Measurements from ENCODE around the gene NPM3. TPM values are rescaled to one million over a fixed set of nuclear protein-coding genes. Genes with fewer than 3 reads are reported as not detected.

Gene NPM3
- total RNA-seq, 1 experiment from 2014 or later, result 260 TPM

DNA sequence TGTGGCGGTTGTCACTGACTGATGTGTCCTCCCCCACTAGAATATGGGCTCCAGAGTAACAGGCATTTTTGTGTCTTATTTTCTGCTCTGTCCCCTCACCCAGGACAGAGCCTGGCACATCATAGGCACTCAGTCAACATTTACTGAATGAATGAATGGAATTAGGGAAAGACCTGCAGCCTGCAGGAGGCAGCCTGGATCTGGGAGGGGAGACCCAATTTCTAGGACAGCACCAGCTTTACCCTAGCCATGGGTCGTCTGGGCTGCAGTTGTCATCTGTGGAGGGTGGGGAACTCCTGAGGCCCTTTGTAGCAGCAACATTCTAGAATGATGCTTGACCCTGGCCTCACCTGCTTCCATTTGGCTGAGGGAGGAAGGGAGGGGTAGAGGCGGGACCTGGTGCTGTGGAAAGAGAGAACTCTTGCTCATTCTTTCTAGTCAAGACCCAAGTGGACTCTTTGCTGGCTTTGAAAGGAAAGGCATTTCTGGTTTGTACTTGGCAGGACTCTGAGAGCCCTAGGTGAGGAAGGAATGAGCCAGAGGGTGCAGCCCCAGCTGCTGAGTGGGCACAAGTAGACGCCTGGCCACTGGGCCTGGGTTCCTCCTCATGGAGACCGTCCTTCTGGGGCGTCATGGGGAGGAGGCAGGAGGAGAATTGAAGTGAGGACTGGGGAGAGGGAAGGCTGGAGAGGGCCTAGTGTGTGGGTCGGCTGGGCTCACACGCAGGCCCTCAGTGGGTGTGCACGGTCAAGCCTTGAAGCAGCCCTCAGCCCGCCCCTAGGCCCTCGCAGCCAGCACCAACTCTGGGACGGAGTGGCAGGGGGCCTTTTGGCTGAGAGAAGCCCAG lies 16.3 kb downstream of the NPM3 start (continued):
- TF ChIP-seq MXD4 (CRISPR knock-in tag; IDR thresholded peaks at IDR 0.05; ENCODE audit: borderline replicate concordance) (no peak), IRF2 (CRISPR knock-in tag; IDR thresholded peaks at IDR 0.05; ENCODE audit: borderline replicate concordance, low read depth) (no peak), ELF4 (CRISPR knock-in tag; IDR thresholded peaks at IDR 0.05; ENCODE audit: low read depth) (no peak), SP1 (CRISPR knock-in tag; conservative IDR thresholded peaks at IDR 0.05) (no peak)
- TF ChIP-seq, protein P1, sequence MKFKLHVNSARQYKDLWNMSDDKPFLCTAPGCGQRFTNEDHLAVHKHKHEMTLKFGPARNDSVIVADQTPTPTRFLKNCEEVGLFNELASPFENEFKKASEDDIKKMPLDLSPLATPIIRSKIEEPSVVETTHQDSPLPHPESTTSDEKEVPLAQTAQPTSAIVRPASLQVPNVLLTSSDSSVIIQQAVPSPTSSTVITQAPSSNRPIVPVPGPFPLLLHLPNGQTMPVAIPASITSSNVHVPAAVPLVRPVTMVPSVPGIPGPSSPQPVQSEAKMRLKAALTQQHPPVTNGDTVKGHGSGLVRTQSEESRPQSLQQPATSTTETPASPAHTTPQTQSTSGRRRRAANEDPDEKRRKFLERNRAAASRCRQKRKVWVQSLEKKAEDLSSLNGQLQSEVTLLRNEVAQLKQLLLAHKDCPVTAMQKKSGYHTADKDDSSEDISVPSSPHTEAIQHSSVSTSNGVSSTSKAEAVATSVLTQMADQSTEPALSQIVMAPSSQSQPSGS (CRISPR knock-in tag; IDR thresholded peaks at IDR 0.05; ENCODE audit: borderline replicate concordance, low read depth), result no peak
- TF ChIP-seq, protein P2, sequence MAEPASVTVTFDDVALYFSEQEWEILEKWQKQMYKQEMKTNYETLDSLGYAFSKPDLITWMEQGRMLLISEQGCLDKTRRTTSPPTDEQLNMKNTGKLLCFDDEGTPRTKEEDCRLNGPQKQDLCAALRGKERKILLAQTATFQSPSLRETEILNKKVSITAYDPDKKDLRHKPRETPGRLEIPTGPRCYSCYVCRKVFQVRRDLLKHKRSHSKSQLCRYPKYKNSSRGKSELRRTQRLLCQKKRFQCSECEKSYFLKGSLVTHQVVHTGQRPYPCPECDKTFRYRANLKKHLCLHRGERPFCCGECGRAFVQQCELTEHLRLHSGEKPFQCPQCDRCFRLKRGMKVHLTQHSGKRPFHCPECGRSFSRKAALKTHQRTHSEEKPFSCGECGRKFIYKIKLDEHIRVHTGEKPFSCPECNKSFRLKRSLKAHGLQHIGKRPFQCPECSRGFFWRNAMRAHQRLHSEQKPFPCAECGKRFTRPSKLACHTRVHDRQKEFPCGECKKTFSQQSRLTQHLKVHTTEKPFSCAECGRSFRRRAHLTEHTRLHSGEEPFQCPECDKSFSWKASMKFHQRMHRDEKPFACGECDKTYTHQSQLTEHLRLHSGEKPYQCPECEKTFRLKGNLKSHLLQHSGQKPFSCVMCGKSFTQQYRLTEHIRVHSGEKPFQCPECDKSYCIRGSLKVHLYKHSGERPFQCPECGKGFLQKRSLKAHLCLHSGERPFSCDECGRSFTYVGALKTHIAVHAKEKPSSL (CRISPR knock-in tag; conservative IDR thresholded peaks at IDR 0.05), result no peak
- TF ChIP-seq, protein P3, sequence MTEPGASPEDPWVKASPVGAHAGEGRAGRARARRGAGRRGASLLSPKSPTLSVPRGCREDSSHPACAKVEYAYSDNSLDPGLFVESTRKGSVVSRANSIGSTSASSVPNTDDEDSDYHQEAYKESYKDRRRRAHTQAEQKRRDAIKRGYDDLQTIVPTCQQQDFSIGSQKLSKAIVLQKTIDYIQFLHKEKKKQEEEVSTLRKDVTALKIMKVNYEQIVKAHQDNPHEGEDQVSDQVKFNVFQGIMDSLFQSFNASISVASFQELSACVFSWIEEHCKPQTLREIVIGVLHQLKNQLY (CRISPR knock-in tag; IDR thresholded peaks at IDR 0.05), result no peak

DNA sequence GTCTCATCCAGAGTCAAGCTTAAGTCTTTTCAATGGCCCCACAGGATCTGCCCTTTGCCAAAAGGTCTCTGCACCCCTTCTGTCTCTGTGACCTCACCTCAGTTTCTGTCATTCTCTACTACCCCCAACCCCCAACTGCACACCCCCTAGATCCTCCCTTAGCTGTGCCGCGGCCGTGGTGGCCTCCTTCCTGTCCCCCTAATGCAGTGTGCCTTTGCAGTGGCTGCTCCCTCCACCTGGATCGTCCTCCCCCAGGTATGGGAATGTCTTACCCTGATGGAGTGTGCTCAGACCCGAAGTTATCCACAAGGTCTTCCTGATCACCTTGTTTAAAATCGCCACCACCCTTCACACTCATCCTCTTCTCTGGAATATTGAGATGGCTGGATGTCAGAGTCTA lies 16.9 kb downstream of the NPM3 start:
- DNase-seq (ENCODE audit: low spot score) (no peak), ATAC-seq (no peak)
- no peaks in the 10 kb centered on the region for H3K9me3 Mint-ChIP-seq
- H3K27ac Mint-ChIP-seq, result no peak overlapping the region
- TF ChIP-seq, protein P4, sequence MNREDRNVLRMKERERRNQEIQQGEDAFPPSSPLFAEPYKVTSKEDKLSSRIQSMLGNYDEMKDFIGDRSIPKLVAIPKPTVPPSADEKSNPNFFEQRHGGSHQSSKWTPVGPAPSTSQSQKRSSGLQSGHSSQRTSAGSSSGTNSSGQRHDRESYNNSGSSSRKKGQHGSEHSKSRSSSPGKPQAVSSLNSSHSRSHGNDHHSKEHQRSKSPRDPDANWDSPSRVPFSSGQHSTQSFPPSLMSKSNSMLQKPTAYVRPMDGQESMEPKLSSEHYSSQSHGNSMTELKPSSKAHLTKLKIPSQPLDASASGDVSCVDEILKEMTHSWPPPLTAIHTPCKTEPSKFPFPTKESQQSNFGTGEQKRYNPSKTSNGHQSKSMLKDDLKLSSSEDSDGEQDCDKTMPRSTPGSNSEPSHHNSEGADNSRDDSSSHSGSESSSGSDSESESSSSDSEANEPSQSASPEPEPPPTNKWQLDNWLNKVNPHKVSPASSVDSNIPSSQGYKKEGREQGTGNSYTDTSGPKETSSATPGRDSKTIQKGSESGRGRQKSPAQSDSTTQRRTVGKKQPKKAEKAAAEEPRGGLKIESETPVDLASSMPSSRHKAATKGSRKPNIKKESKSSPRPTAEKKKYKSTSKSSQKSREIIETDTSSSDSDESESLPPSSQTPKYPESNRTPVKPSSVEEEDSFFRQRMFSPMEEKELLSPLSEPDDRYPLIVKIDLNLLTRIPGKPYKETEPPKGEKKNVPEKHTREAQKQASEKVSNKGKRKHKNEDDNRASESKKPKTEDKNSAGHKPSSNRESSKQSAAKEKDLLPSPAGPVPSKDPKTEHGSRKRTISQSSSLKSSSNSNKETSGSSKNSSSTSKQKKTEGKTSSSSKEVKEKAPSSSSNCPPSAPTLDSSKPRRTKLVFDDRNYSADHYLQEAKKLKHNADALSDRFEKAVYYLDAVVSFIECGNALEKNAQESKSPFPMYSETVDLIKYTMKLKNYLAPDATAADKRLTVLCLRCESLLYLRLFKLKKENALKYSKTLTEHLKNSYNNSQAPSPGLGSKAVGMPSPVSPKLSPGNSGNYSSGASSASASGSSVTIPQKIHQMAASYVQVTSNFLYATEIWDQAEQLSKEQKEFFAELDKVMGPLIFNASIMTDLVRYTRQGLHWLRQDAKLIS (CRISPR knock-in tag; IDR thresholded peaks at IDR 0.05; ENCODE audit: borderline replicate concordance), result no peak
- ChIA-PET CTCF (interaction anchor here (0.7 kb wide), 1 partner anchor 8 kb away, joined by 3 read pairs; no protein-coding TSS in a partner anchor), POLR2A (no interaction called here)
- peaks cover 2% of the 10 kb centered on the region for H3K4me1 Mint-ChIP-seq
- H3K4me3 Mint-ChIP-seq, result no peak overlapping the region
- H3K36me3 Mint-ChIP-seq, result no peaks in the 10 kb centered on the region
- H3K27me3 Mint-ChIP-seq (ENCODE audit: low read depth), result no peaks in the 10 kb centered on the region; the same call in none of the 2 replicates

DNA sequence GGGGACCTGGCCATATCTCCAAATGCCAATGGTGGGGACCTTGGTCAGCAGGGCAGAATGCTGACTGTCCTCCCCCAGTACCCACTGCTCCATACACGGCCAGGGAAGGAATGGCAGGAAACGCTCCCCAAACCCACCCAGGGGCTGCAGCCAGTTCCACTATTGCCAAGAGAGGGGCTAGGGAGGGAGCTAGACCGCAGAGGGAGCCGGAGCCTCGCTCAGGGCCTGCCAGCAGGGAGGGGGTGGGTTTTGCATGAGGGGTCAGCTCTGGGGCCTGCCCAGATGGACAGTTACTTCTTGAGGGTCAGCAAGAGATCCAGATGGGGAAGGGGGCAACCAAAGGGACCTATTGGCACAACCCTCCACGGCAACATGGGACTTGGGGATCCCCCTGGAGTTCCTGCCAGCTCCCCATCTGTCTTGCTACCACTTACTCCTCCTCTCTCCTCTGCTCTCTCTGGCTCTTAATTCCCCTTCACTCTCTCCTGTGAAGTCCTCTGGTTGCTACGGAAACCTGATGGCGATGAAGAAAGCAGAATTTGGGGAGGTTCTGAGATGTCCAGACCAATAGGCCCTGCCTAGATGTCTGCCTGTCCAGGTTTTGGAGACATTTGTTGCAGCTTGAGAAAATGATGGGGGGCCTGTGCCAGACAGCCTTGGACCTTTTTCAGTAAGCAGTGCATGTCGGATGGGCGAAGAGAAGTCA lies 20.0 kb downstream of the NPM3 start:
- H3K4me1 Mint-ChIP-seq, result peaks cover 19% of the 10 kb centered on the region
- no peaks in the 10 kb centered on the region for H3K36me3 Mint-ChIP-seq
- ATAC-seq (no peak), DNase-seq (ENCODE audit: low spot score) (no peak)
- ChIA-PET CTCF (interaction anchor here (1.6 kb wide), 1 partner anchor 14 kb away, joined by 6 read pairs; no protein-coding TSS in a partner anchor), POLR2A (interaction anchor here (0.6 kb wide), 1 partner anchor 432 kb away, joined by 7 read pairs; no protein-coding TSS in a partner anchor)
- H3K27ac Mint-ChIP-seq, result no peak overlapping the region
- peaks cover 8% of the 10 kb centered on the region for H3K27me3 Mint-ChIP-seq (ENCODE audit: low read depth)
- H3K4me3 Mint-ChIP-seq, result no peak overlapping the region
- H3K9me3 Mint-ChIP-seq, result no peaks in the 10 kb centered on the region
- no peak for TF ChIP-seq FOXP1 (CRISPR knock-in tag; IDR thresholded peaks at IDR 0.05; ENCODE audit: borderline replicate concordance)
- TF ChIP-seq, protein P5, sequence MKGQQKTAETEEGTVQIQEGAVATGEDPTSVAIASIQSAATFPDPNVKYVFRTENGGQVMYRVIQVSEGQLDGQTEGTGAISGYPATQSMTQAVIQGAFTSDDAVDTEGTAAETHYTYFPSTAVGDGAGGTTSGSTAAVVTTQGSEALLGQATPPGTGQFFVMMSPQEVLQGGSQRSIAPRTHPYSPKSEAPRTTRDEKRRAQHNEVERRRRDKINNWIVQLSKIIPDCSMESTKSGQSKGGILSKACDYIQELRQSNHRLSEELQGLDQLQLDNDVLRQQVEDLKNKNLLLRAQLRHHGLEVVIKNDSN (CRISPR knock-in tag; IDR thresholded peaks at IDR 0.05), result no peak
- no peak for TF ChIP-seq CREM (CRISPR knock-in tag; IDR thresholded peaks at IDR 0.05)
- TF ChIP-seq TEAD4 (CRISPR knock-in tag; IDR thresholded peaks at IDR 0.05), result no peak
- no peak for TF ChIP-seq FOXK1 (CRISPR knock-in tag; IDR thresholded peaks at IDR 0.05)
- no peak for TF ChIP-seq ETV6 (CRISPR knock-in tag; IDR thresholded peaks at IDR 0.05)
- TF ChIP-seq TCF7 (CRISPR knock-in tag; IDR thresholded peaks at IDR 0.05; ENCODE audit: low read depth), result no peak
- no peak for TF ChIP-seq JUN (CRISPR knock-in tag; IDR thresholded peaks at IDR 0.05)
- TF ChIP-seq, protein P6, sequence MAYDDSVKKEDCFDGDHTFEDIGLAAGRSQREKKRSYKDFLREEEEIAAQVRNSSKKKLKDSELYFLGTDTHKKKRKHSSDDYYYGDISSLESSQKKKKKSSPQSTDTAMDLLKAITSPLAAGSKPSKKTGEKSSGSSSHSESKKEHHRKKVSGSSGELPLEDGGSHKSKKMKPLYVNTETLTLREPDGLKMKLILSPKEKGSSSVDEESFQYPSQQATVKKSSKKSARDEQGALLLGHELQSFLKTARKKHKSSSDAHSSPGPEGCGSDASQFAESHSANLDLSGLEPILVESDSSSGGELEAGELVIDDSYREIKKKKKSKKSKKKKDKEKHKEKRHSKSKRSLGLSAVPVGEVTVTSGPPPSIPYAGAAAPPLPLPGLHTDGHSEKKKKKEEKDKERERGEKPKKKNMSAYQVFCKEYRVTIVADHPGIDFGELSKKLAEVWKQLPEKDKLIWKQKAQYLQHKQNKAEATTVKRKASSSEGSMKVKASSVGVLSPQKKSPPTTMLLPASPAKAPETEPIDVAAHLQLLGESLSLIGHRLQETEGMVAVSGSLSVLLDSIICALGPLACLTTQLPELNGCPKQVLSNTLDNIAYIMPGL (CRISPR knock-in tag; IDR thresholded peaks at IDR 0.05), result no peak
- TF ChIP-seq, protein P7, sequence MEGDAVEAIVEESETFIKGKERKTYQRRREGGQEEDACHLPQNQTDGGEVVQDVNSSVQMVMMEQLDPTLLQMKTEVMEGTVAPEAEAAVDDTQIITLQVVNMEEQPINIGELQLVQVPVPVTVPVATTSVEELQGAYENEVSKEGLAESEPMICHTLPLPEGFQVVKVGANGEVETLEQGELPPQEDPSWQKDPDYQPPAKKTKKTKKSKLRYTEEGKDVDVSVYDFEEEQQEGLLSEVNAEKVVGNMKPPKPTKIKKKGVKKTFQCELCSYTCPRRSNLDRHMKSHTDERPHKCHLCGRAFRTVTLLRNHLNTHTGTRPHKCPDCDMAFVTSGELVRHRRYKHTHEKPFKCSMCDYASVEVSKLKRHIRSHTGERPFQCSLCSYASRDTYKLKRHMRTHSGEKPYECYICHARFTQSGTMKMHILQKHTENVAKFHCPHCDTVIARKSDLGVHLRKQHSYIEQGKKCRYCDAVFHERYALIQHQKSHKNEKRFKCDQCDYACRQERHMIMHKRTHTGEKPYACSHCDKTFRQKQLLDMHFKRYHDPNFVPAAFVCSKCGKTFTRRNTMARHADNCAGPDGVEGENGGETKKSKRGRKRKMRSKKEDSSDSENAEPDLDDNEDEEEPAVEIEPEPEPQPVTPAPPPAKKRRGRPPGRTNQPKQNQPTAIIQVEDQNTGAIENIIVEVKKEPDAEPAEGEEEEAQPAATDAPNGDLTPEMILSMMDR (IDR thresholded peaks at IDR 0.05), result no peak
